ENCODE results near the gene NAA38.

Gene NAA38

GRCh38 chr17:7841396-7841914 lies 15.9 kb downstream of the NAA38 start:
- in situ Hi-C loops (cut with MboI; ENCODE audit: low sequenced_read_pairs): no loop called here

- in situ Hi-C loops (cut with MboI; ENCODE audit: low sequenced_read_pairs): no loop called here
Measured at GRCh38 chr17:7840875-7841274, 16.5 kb downstream of the NAA38 start.

- in situ Hi-C loops (cut with MboI; ENCODE audit: low sequenced_read_pairs): no loop called here
Measured at GRCh38 chr17:7840441-7840840, 16.9 kb downstream of the NAA38 start.

GRCh38 chr17:7839876-7840261 lies 17.5 kb downstream of the NAA38 start:
- in situ Hi-C loops (cut with MboI; ENCODE audit: low sequenced_read_pairs): no loop called here

- in situ Hi-C loops (cut with MboI; ENCODE audit: low sequenced_read_pairs): no loop called here
Measured at GRCh38 chr17:7839190-7839875, 18.0 kb downstream of the NAA38 start.

GRCh38 chr17:7838090-7839075 lies 19.0 kb downstream of the NAA38 start:
- in situ Hi-C loops (cut with MboI; ENCODE audit: low sequenced_read_pairs): no loop called here

- in situ Hi-C loops (cut with MboI; ENCODE audit: low sequenced_read_pairs): no loop called here
Measured at GRCh38 chr17:7837408-7838088, 19.8 kb downstream of the NAA38 start.

GRCh38 chr17:7836596-7837407 lies 20.6 kb downstream of the NAA38 start:
- in situ Hi-C loops (cut with MboI; ENCODE audit: low sequenced_read_pairs): no loop called here

GRCh38 chr17:7835814-7836595 lies 21.4 kb downstream of the NAA38 start:
- in situ Hi-C loops (cut with MboI; ENCODE audit: low sequenced_read_pairs): no loop called here

GRCh38 chr17:7834957-7835813 lies 22.2 kb downstream of the NAA38 start:
- in situ Hi-C loops (cut with MboI; ENCODE audit: low sequenced_read_pairs): no loop called here

- in situ Hi-C loops (cut with MboI; ENCODE audit: low sequenced_read_pairs): no loop called here
Measured at GRCh38 chr17:7834542-7834956, 22.8 kb downstream of the NAA38 start.

GRCh38 chr17:7833795-7834541 lies 23.4 kb downstream of the NAA38 start, which contains the start of gene KDM6B:
Gene KDM6B, plus strand, starts transcription at chr17:7834217. Its CDS starts 11,338 bp downstream, at chr17:7845555.
- in situ Hi-C loops (cut with MboI; ENCODE audit: low sequenced_read_pairs): no loop called here

GRCh38 chr17:7833011-7833794 lies 24.2 kb downstream of the NAA38 start:
- in situ Hi-C loops (cut with MboI; ENCODE audit: low sequenced_read_pairs): no loop called here

GRCh38 chr17:7832431-7832830 lies 24.9 kb downstream of the NAA38 start:
- in situ Hi-C loops (cut with MboI; ENCODE audit: low sequenced_read_pairs): no loop called here

- in situ Hi-C loops (cut with MboI; ENCODE audit: low sequenced_read_pairs): no loop called here
Measured at GRCh38 chr17:7831233-7831632, 26.1 kb downstream of the NAA38 start.

- in situ Hi-C loops (cut with MboI; ENCODE audit: low sequenced_read_pairs): no loop called here
Measured at GRCh38 chr17:7830616-7831015, 26.7 kb downstream of the NAA38 start.

Measured in hTERT RPE-1 (cell line).